Measurements from ENCODE around the gene KRTAP16-1. TPM values are rescaled to one million over a fixed set of nuclear protein-coding genes. Genes with fewer than 3 reads are reported as not detected.
A peak's percentile ranks its signal among the peaks of the same experiment; 100 is the strongest.

KRTAP16-1 gene
- total and polyA plus RNA-seq, 7 experiments from 2014 or later, result 0.19 to 0.49 (median 0.27) TPM; not detected in 3

DNA sequence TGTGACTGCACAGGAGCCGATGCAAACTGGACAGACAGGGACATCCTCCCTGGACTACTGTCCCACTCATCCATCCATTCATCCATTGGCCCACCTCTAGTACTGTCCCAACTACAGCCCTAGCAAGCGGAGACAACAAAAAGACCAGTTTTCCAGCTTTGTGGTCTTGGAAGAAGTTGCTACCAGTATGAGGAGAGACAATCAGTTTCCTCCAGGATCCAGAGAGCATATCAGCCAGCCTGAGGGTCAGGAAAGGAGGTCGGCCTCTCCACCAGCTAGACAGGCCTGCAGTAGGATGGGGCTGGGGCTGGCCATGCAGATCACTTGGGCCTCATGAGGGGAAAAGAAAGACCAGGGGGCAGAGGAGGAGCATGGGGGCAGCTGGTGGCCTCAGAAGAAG lies 24.7 kb upstream of the KRTAP16-1 start:
- CTCF ChIA-PET, result interaction anchor here (1.2 to 1.8 kb wide), 2 partner anchors 11 to 17 kb away, joined by 3 to 5 read pairs; partner anchors contain the start of gene KRT33A
- Histone ChIP-seq H3K9me3 (ENCODE audit: control insufficient read depth in 2 of 3, low read length in 3 of 3) (no peaks in the 10 kb centered on the region), H3K36me3 (ENCODE audit: control insufficient read depth in 2 of 3, insufficient read depth in 3 of 3, low read length in 3 of 3) (no peaks in the 10 kb centered on the region), H3K4me1 (ENCODE audit: control insufficient read depth in 2 of 2, insufficient read depth in 2 of 2, low read length in 2 of 2) (peaks cover 38 to 51% of the 10 kb centered on the region in 2 donors), H3K4me3 (ENCODE audit: low read length) (no peak overlapping the region), H3K27ac (ENCODE audit: low read depth, low read length) (no peak overlapping the region), H3K27me3 (ENCODE audit: control insufficient read depth in 2 of 2, insufficient read depth in 2 of 2, low read length in 2 of 2) (no peaks in the 10 kb centered on the region)
- no peak for ATAC-seq
- no peak for DNase-seq
- Mint-ChIP-seq H3K9me3 (no peaks in the 10 kb centered on the region), H3K36me3 (no peaks in the 10 kb centered on the region), H3K4me3 (peak overlapping the region in 5 of 10 donors; percentile 3 to 69 (median 46)), H3K27me3 (peaks cover 0 to 7% (median 0%) of the 10 kb centered on the region in 5 donors), H3K4me1 (peaks cover 16 to 72% (median 51%) of the 10 kb centered on the region in 7 donors), H3K27ac (peak overlapping the region in 6 of 9 donors; percentile 9 to 62 (median 44))
- intact Hi-C loops (cut with micrococcal nuclease), result no loop called here
- POLR2A ChIA-PET, result interaction anchor here (0.7 kb wide), 1 partner anchor 12 kb away, joined by 3 read pairs; no protein-coding TSS in a partner anchor

DNA sequence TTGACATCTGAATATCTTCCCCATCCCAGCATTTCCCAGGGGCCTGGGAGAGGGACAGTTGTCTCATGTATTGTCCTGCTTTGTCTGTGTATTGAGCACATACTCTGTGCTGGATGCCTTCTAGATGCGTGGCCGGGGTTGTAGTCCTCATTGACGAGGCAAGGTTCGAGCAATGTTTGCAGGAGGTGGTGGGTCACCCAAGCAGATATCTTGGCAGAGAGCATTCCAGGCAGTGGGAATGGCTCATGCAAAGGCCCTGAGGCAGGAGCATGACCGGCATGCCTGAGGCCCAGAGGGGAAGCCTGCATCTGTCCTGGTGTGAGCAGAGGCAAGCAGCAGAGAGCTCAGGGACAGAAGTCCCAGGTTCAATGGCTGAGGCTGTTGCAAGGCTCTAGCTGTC lies 24.0 kb upstream of the KRTAP16-1 start:
- ATAC-seq (no peak), DNase-seq (no peak)
- Histone ChIP-seq H3K9me3 (ENCODE audit: control insufficient read depth in 2 of 3, low read length in 3 of 3) (no peaks in the 10 kb centered on the region), H3K4me3 (ENCODE audit: low read length) (no peak overlapping the region), H3K36me3 (ENCODE audit: control insufficient read depth in 2 of 3, insufficient read depth in 3 of 3, low read length in 3 of 3) (no peaks in the 10 kb centered on the region), H3K27ac (ENCODE audit: low read depth, low read length) (no peak overlapping the region), H3K4me1 (ENCODE audit: control insufficient read depth in 2 of 2, insufficient read depth in 2 of 2, low read length in 2 of 2) (peaks cover 31 to 44% of the 10 kb centered on the region in 2 donors), H3K27me3 (ENCODE audit: control insufficient read depth in 2 of 2, insufficient read depth in 2 of 2, low read length in 2 of 2) (no peaks in the 10 kb centered on the region)
- peaks cover 0 to 7% (median 0%) of the 10 kb centered on the region in 5 donors for H3K27me3 Mint-ChIP-seq
- no peak overlapping the region for H3K4me3 Mint-ChIP-seq
- peaks cover 10 to 69% (median 49%) of the 10 kb centered on the region in 7 donors for H3K4me1 Mint-ChIP-seq
- H3K36me3 Mint-ChIP-seq, result no peaks in the 10 kb centered on the region
- H3K27ac Mint-ChIP-seq, result peak overlapping the region in 6 of 9 donors; percentile 43 to 85 (median 66)
- H3K9me3 Mint-ChIP-seq, result no peaks in the 10 kb centered on the region
- POLR2A ChIA-PET, result interaction anchor here (1.6 kb wide), 1 partner anchor 15 kb away, joined by 4 read pairs; no protein-coding TSS in a partner anchor
- intact Hi-C loops (cut with micrococcal nuclease), result no loop called here
- CTCF ChIA-PET, result interaction anchor here (1.8 to 2.2 kb wide), 2 partner anchors 10 to 11 kb away, joined by 5 to 12 read pairs; no protein-coding TSS in a partner anchor

DNA sequence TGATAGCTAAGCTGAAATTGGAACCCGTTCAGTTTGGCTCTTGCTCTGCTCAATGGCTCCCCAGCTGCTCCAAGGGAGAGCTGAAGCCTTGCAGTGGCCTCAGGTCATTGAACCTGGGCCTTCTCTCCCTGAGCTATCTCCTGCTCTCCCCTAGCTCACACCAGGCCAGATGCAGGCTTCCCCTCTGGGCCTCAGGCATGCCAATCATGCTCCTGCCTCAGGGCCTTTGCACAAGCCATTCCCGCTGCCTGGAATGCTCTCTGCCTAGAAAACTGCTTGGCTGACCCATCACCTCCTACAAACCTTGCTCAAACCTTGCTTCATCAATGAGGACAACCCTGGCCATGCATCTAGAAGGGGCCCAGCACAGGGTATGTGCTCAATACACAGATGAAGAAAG lies 23.1 kb upstream of the KRTAP16-1 start:
- no peak overlapping the region for H3K4me3 ChIP-seq (ENCODE audit: low read length)
- ChIA-PET POLR2A (interaction anchor here (1.6 kb wide), 1 partner anchor 16 kb away, joined by 4 read pairs; no protein-coding TSS in a partner anchor), CTCF (interaction anchor here (1.4 to 2.2 kb wide), 2 partner anchors 10 to 23 kb away, joined by 3 to 12 read pairs; partner anchors contain the start of gene KRTAP16-1)
- H3K4me3 Mint-ChIP-seq, result no peak overlapping the region
- H3K27ac ChIP-seq (ENCODE audit: low read depth, low read length), result no peak overlapping the region
- no peaks in the 10 kb centered on the region for H3K27me3 ChIP-seq (ENCODE audit: control insufficient read depth in 2 of 2, insufficient read depth in 2 of 2, low read length in 2 of 2)
- peak overlapping the region in 1 of 9 donors; percentile 14 for H3K27ac Mint-ChIP-seq
- H3K36me3 ChIP-seq (ENCODE audit: control insufficient read depth in 2 of 3, insufficient read depth in 3 of 3, low read length in 3 of 3), result no peaks in the 10 kb centered on the region
- no peaks in the 10 kb centered on the region for H3K9me3 Mint-ChIP-seq
- H3K4me1 Mint-ChIP-seq, result peaks cover 7 to 64% (median 45%) of the 10 kb centered on the region in 7 donors
- DNase-seq (no peak), ATAC-seq (no peak)
- intact Hi-C loops (cut with micrococcal nuclease), result no loop called here
- no peaks in the 10 kb centered on the region for H3K9me3 ChIP-seq (ENCODE audit: control insufficient read depth in 2 of 3, low read length in 3 of 3)
- no peaks in the 10 kb centered on the region for H3K36me3 Mint-ChIP-seq
- H3K27me3 Mint-ChIP-seq, result peaks cover 0 to 7% (median 0%) of the 10 kb centered on the region in 5 donors
- peaks cover 31 to 42% of the 10 kb centered on the region in 2 donors for H3K4me1 ChIP-seq (ENCODE audit: control insufficient read depth in 2 of 2, insufficient read depth in 2 of 2, low read length in 2 of 2)

DNA sequence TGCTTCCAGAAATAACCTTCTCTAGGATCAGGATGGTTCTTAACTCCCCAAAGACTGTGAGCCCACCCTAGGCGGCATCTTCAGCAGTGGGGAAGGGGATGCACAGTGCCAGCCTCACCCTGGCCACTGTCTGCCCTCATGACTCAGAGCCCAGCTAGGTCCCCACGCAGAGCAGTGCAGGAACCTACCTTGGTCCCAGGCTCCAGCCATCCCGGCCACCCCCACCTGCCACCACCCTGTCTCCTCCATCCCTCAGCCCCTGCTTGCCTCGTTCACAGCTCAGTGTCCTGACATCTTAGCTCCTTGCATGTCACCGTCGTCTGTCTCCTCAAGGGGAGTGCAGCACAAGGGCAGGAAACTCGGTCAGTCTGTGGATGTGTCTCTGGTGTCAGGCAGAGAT lies 22.5 kb upstream of the KRTAP16-1 start:
- Histone ChIP-seq H3K9me3 (ENCODE audit: control insufficient read depth in 2 of 3, low read length in 3 of 3) (no peaks in the 10 kb centered on the region), H3K4me1 (ENCODE audit: control insufficient read depth in 2 of 2, insufficient read depth in 2 of 2, low read length in 2 of 2) (peaks cover 32 to 44% of the 10 kb centered on the region in 2 donors), H3K4me3 (ENCODE audit: low read length) (no peak overlapping the region), H3K27ac (ENCODE audit: low read depth, low read length) (no peak overlapping the region), H3K36me3 (ENCODE audit: control insufficient read depth in 2 of 3, insufficient read depth in 3 of 3, low read length in 3 of 3) (no peaks in the 10 kb centered on the region), H3K27me3 (ENCODE audit: control insufficient read depth in 2 of 2, insufficient read depth in 2 of 2, low read length in 2 of 2) (no peaks in the 10 kb centered on the region)
- ChIA-PET POLR2A (interaction anchor here (1.6 kb wide), 1 partner anchor 17 kb away, joined by 4 read pairs; no protein-coding TSS in a partner anchor), CTCF (interaction anchor here (1.4 to 2.2 kb wide), 2 partner anchors 10 to 23 kb away, joined by 3 to 12 read pairs; partner anchors contain the start of gene KRTAP16-1)
- Mint-ChIP-seq H3K27me3 (peaks cover 0 to 7% (median 0%) of the 10 kb centered on the region in 5 donors), H3K27ac (no peak overlapping the region), H3K36me3 (no peaks in the 10 kb centered on the region), H3K4me3 (no peak overlapping the region), H3K4me1 (peaks cover 12 to 64% (median 52%) of the 10 kb centered on the region in 7 donors), H3K9me3 (no peaks in the 10 kb centered on the region)
- ATAC-seq, result no peak
- intact Hi-C loops (cut with micrococcal nuclease), result no loop called here
- no peak for DNase-seq

GRCh38 chr17:41329279-41329948 lies 20.3 kb upstream of the KRTAP16-1 start:
- Mint-ChIP-seq H3K4me3 (no peak overlapping the region), H3K27me3 (no peaks in the 10 kb centered on the region), H3K27ac (peak overlapping the region in 1 of 9 donors; percentile 29), H3K4me1 (peaks cover 6 to 53% (median 42%) of the 10 kb centered on the region in 7 donors), H3K9me3 (no peaks in the 10 kb centered on the region), H3K36me3 (no peaks in the 10 kb centered on the region)
- Histone ChIP-seq H3K27me3 (ENCODE audit: control insufficient read depth in 2 of 2, insufficient read depth in 2 of 2, low read length in 2 of 2) (no peaks in the 10 kb centered on the region), H3K27ac (ENCODE audit: low read depth, low read length) (no peak overlapping the region), H3K36me3 (ENCODE audit: control insufficient read depth in 2 of 3, insufficient read depth in 3 of 3, low read length in 3 of 3) (no peaks in the 10 kb centered on the region), H3K4me1 (ENCODE audit: control insufficient read depth in 2 of 2, insufficient read depth in 2 of 2, low read length in 2 of 2) (peaks cover 27 to 32% of the 10 kb centered on the region in 2 donors), H3K4me3 (ENCODE audit: low read length) (no peak overlapping the region), H3K9me3 (ENCODE audit: control insufficient read depth in 2 of 3, low read length in 3 of 3) (no peaks in the 10 kb centered on the region)
- DNase-seq (no peak), ATAC-seq (no peak)
- ChIA-PET CTCF (no interaction called here), POLR2A (interaction anchor here (0.6 kb wide), 2 partner anchors 16 to 107 kb away, joined by 3 read pairs; no protein-coding TSS in a partner anchor)
- intact Hi-C loops (cut with micrococcal nuclease), result no loop called here

- no peak for ATAC-seq
- no peaks in the 10 kb centered on the region for H3K27me3 Mint-ChIP-seq
- intact Hi-C loops (cut with micrococcal nuclease), result no loop called here
- H3K27me3 ChIP-seq (ENCODE audit: control insufficient read depth in 2 of 2, insufficient read depth in 2 of 2, low read length in 2 of 2), result no peaks in the 10 kb centered on the region
- H3K4me3 ChIP-seq (ENCODE audit: low read length), result no peak overlapping the region
- H3K9me3 Mint-ChIP-seq, result no peaks in the 10 kb centered on the region
- H3K36me3 ChIP-seq (ENCODE audit: control insufficient read depth in 2 of 3, insufficient read depth in 3 of 3, low read length in 3 of 3), result no peaks in the 10 kb centered on the region
- H3K27ac Mint-ChIP-seq, result peak overlapping the region in 1 of 9 donors; percentile 25
- ChIA-PET POLR2A (interaction anchor here (0.7 to 0.9 kb wide), 2 partner anchors 12 to 13 kb away, joined by 3 to 4 read pairs; no protein-coding TSS in a partner anchor), CTCF (no interaction called here)
- no peak overlapping the region for H3K27ac ChIP-seq (ENCODE audit: low read depth, low read length)
- peaks cover 11 to 53% (median 41%) of the 10 kb centered on the region in 7 donors for H3K4me1 Mint-ChIP-seq
- no peaks in the 10 kb centered on the region for H3K36me3 Mint-ChIP-seq
- no peaks in the 10 kb centered on the region for H3K9me3 ChIP-seq (ENCODE audit: control insufficient read depth in 2 of 3, low read length in 3 of 3)
- peaks cover 24 to 33% of the 10 kb centered on the region in 2 donors for H3K4me1 ChIP-seq (ENCODE audit: control insufficient read depth in 2 of 2, insufficient read depth in 2 of 2, low read length in 2 of 2)
- DNase-seq, result no peak
- peak overlapping the region in 1 of 10 donors; percentile 45 for H3K4me3 Mint-ChIP-seq
Observed at GRCh38 chr17:41328207-41328606, 19.1 kb upstream of the KRTAP16-1 start.

All from naive thymus-derived CD4-positive, alpha-beta T cell (primary cell).